Measurements from ENCODE around the gene GLDN.

- no peak for TF ChIP-seq POLR2A (IDR thresholded peaks at IDR 0.05)
- no peak for TF ChIP-seq CTCF (IDR thresholded peaks at IDR 0.05)
- no peak for TF ChIP-seq POLR2AphosphoS5 (IDR thresholded peaks at IDR 0.05)
- no peak for TF ChIP-seq EP300 (IDR thresholded peaks at IDR 0.05)
These were observed 47.3 kb downstream of the GLDN start for GRCh38 chr15:51388726-51389125.
